Fibroblast of lung (primary cell): ENCODE results near the gene CHD6. TPM values are rescaled to one million over a fixed set of nuclear protein-coding genes. Genes with fewer than 3 reads are reported as not detected.

ENCODE experiments used
- DNase-seq, 2 donors: peaks; one replicate each; pipeline versions ENCODE4 v3.0.0 to v3.0.0-alpha.2; 2010; ENCODE audit warnings: low read depth in 2 of 2
- H2AFZ ChIP-seq: 2 replicates; pipeline ENCODE4 v1.5.1; 2012; ENCODE audit warnings: low read length, control low read depth, inconsistent platforms
- H3K27ac ChIP-seq: 2 replicates; pipeline ENCODE4 v1.5.1; 2011; ENCODE audit warnings: low read length, control low read depth; ENCODE audit not compliant: insufficient read depth
- H3K27me3 ChIP-seq: 2 replicates; pipeline ENCODE4 v1.5.1; 2011; ENCODE audit warnings: mild to moderate bottlenecking, low read length; ENCODE audit not compliant: control insufficient read depth, insufficient read depth
- H3K36me3 ChIP-seq: 2 replicates; pipeline ENCODE4 v1.5.1; 2011; ENCODE audit warnings: low read length; ENCODE audit not compliant: control insufficient read depth, insufficient read depth
- H3K4me1 ChIP-seq: 2 replicates; pipeline ENCODE4 v1.5.1; 2011; ENCODE audit warnings: low read length; ENCODE audit not compliant: control insufficient read depth, insufficient read depth; ENCODE audit errors: extremely low read depth
- H3K4me2 ChIP-seq: 2 replicates; pipeline ENCODE4 v1.5.1; 2011; ENCODE audit warnings: low read length, control low read depth; ENCODE audit not compliant: insufficient read depth; ENCODE audit errors: extremely low read depth
- H3K4me3 ChIP-seq, 4 experiments: fragments of 200-600 bp in 1 of 4; sonication (generic) in 1 of 4; replicated peaks in 1 of 4; 2 replicates each; pipeline ENCODE4 v1.5.1; 2011 to 2016; ENCODE audit warnings: low read length in 4 of 4, low read depth in 3 of 4, mild to moderate bottlenecking in 3 of 4, control low read depth in 2 of 4, inconsistent platforms in 1 of 4, mixed read lengths in 1 of 4; ENCODE audit not compliant: insufficient read depth in 1 of 4; ENCODE audit errors: control extremely low read depth in 1 of 4
- H3K79me2 ChIP-seq: 2 replicates; pipeline ENCODE4 v1.5.1; 2012; ENCODE audit warnings: mild to moderate bottlenecking, low read length, inconsistent platforms; ENCODE audit not compliant: control insufficient read depth, insufficient read depth
- H3K9ac ChIP-seq: 2 replicates; pipeline ENCODE4 v1.5.1; 2011; ENCODE audit warnings: mild to moderate bottlenecking, low read length, control low read depth; ENCODE audit not compliant: insufficient read depth
- H3K9me3 ChIP-seq: 2 replicates; pipeline ENCODE4 v1.5.1; 2012; ENCODE audit warnings: low read depth, low read length; ENCODE audit not compliant: control insufficient read depth, insufficient read depth
- H4K20me1 ChIP-seq: 2 replicates; pipeline ENCODE4 v1.5.1; 2011; ENCODE audit warnings: low read length; ENCODE audit not compliant: control insufficient read depth, insufficient read depth; ENCODE audit errors: extremely low read depth
- CTCF ChIP-seq, 2 donors: IDR thresholded peaks in 1 of 2; conservative IDR thresholded peaks in 1 of 2; 1 replicate in 1 of 2; 2 replicates in 1 of 2; pipeline ENCODE4 v1.5.1; 2011 to 2012; ENCODE audit warnings: low read length in 2 of 2, control low read depth in 1 of 2, inconsistent platforms in 1 of 2, low read depth in 1 of 2, mild to moderate bottlenecking in 1 of 2
- EZH2 ChIP-seq: IDR thresholded peaks from 2 replicates; pipeline ENCODE4 v1.5.1; 2012; ENCODE audit warnings: low read length, control low read depth, mild to moderate bottlenecking; ENCODE audit errors: missing control alignments
- polyA plus RNA-seq, 2 donors: library from polyadenylated mRNA; depleted of rRNA in 1 of 2; stranded (reverse) in 1 of 2; unstranded in 1 of 2; fragments of >200 nt; gene quantifications; 2 replicates each; pipeline ENCODE4 v1.2.1, GENCODE V29; 2011 to 2012; ENCODE audit warnings: missing spikeins in 1 of 2
- total RNA-seq: library from RNA; depleted of rRNA; stranded (reverse); fragments of >200 nt; gene quantifications from 2 replicates; pipeline ENCODE4 v1.2.1, GENCODE V29; 2014

CHD6 gene
- total and polyA plus RNA-seq, 2 donors (not counting 1 experiment from before 2014, with no cell fraction given) = 13.4 to 25.9 TPM

- Histone ChIP-seq H4K20me1 (no peaks in the 10 kb centered on the region), H3K9me3 (no peaks in the 10 kb centered on the region)
Measured at GRCh38 chr20:41510224-41510623, 108.0 kb downstream of the CHD6 start.

GRCh38 chr20:41509316-41510200, 108.6 kb downstream of the CHD6 start:
- no peaks in the 10 kb centered on the region for H3K27me3 ChIP-seq
- no peaks in the 10 kb centered on the region for H4K20me1 ChIP-seq
- H3K36me3 ChIP-seq = peaks cover 3% of the 10 kb centered on the region
- H3K4me2 ChIP-seq = peak overlapping the region; percentile 29
- H3K27ac ChIP-seq = peak overlapping the region; percentile 43
- no peaks in the 10 kb centered on the region for H3K9me3 ChIP-seq
- TF ChIP-seq CTCF (conservative IDR thresholded peaks at IDR 0.05 in 1 of 2, IDR thresholded peaks at IDR 0.05 in 1 of 2; ENCODE audit: low read depth in 1 of 2, low read length in 2 of 2) = no peak
- no peak for TF ChIP-seq EZH2
- H3K4me1 ChIP-seq = peaks cover 13% of the 10 kb centered on the region
- H2AFZ ChIP-seq = no peak overlapping the region
- H3K4me3 ChIP-seq = no peak overlapping the region
- peak; percentile 41 to 61 for DNase-seq
- no peaks in the 10 kb centered on the region for H3K79me2 ChIP-seq
- H3K9ac ChIP-seq = no peak overlapping the region

More at GRCh38 chr20:41510224-41510623, 108.0 kb downstream of the CHD6 start:
- Histone ChIP-seq H3K36me3 (peaks cover 3% of the 10 kb centered on the region), H3K27me3 (no peaks in the 10 kb centered on the region), H3K4me1 (peaks cover 13% of the 10 kb centered on the region), H3K79me2 (no peaks in the 10 kb centered on the region), H3K27ac (no peak overlapping the region), H3K9ac (no peak overlapping the region), H2AFZ (no peak overlapping the region), H3K4me3 (no peak overlapping the region), H3K4me2 (no peak overlapping the region)
- TF ChIP-seq CTCF (conservative IDR thresholded peaks at IDR 0.05 in 1 of 2, IDR thresholded peaks at IDR 0.05 in 1 of 2; ENCODE audit: low read depth in 1 of 2, low read length in 2 of 2) = no peak
- TF ChIP-seq EZH2 = no peak
- DNase-seq = no peak

GRCh38 chr20:41508335-41508734, 109.8 kb downstream of the CHD6 start:
- no peak for TF ChIP-seq CTCF (conservative IDR thresholded peaks at IDR 0.05 in 1 of 2, IDR thresholded peaks at IDR 0.05 in 1 of 2; ENCODE audit: low read depth in 1 of 2, low read length in 2 of 2)
- no peak for TF ChIP-seq EZH2

More at GRCh38 chr20:41508335-41508734, 109.8 kb downstream of the CHD6 start:
- no peak overlapping the region for H2AFZ ChIP-seq
- no peaks in the 10 kb centered on the region for H3K27me3 ChIP-seq
- H3K9ac ChIP-seq = no peak overlapping the region
- no peak overlapping the region for H3K27ac ChIP-seq
- no peak for DNase-seq
- H4K20me1 ChIP-seq = no peaks in the 10 kb centered on the region
- no peak overlapping the region for H3K4me2 ChIP-seq
- no peak overlapping the region for H3K4me3 ChIP-seq
- peaks cover 3% of the 10 kb centered on the region for H3K36me3 ChIP-seq
- H3K79me2 ChIP-seq = no peaks in the 10 kb centered on the region
- H3K9me3 ChIP-seq = no peaks in the 10 kb centered on the region
- H3K4me1 ChIP-seq = peaks cover 13% of the 10 kb centered on the region
